ENCODE results near the gene LRRC36. TPM values are rescaled to one million over a fixed set of nuclear protein-coding genes. Genes with fewer than 3 reads are reported as not detected.

LRRC36 gene
- total and polyA plus RNA-seq, 2 donors (not counting 3 experiments of a cell fraction or from before 2014, with no cell fraction given): 0.30 to 2.0 TPM

DNA sequence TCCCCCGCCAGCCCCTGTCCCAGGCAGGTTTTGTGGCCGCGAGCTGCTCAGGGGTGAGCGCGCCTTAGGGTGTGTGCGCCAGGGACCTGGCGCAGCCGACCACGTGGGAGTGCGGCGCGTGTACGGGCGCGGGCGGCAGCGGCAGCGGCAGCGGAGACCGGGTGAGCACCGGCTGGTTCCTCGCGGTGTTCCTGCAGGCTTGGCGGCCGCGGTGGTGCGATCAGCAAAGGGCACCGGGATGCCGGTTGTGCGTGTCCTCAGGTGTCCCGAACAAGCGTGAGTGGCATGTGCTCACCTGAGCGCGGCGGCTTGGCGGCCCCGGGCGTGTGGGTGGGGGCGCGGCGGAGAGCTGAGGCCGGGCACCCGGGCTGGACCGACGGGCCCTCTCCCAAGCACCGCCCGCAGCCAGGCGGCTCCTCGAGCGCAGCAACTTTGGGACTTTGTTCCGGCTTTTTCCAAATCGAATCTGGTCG, 103.9 kb downstream of the LRRC36 start:
- Histone ChIP-seq H3K36me3 (ENCODE audit: control insufficient read depth in 2 of 2, extremely low read depth in 1 of 2, insufficient read depth in 2 of 2, low read length in 2 of 2) (no peaks in the 10 kb centered on the region), H3K4me3 (replicated peaks in 1 of 3; ENCODE audit: insufficient read depth in 1 of 3, low read depth in 1 of 3, low read length in 3 of 3) (peak overlapping the region in 1 of 3 experiments; percentile 32), H3K4me2 (ENCODE audit: insufficient read depth, low read length) (peak overlapping the region; percentile 10), H3K4me1 (ENCODE audit: control insufficient read depth, extremely low read depth, insufficient read depth, low read length) (peaks cover 8% of the 10 kb centered on the region), H3K27ac (ENCODE audit: insufficient read depth, low read depth, low read length) (no peak overlapping the region), H3K9ac (replicated peaks; ENCODE audit: extremely low read depth, insufficient read depth, low read length) (no peak overlapping the region), H3K79me2 (ENCODE audit: control insufficient read depth, insufficient read depth, low read length) (no peaks in the 10 kb centered on the region), H3K9me3 (replicated peaks; ENCODE audit: control insufficient read depth, insufficient read depth, low read length) (no peaks in the 10 kb centered on the region), H4K20me1 (replicated peaks; ENCODE audit: control insufficient read depth, extremely low read depth, insufficient read depth, low read length) (no peaks in the 10 kb centered on the region), H3K27me3 (ENCODE audit: control insufficient read depth in 2 of 2, insufficient read depth in 2 of 2, low read length in 2 of 2) (peaks cover 21 to 23% of the 10 kb centered on the region in 2 experiments), H2AFZ (ENCODE audit: low read depth, low read length) (peak overlapping the region; percentile 58), H3K9me1 (replicated peaks; ENCODE audit: control insufficient read depth, extremely low read depth, insufficient read depth, low read length) (no peaks in the 10 kb centered on the region)
- ChIA-PET CTCF (interaction anchor here (0.6 to 3.7 kb wide), 15 partner anchors 10 to 458 kb away, joined by 3 to 25 read pairs (median 4); no protein-coding TSS in a partner anchor), POLR2A (no interaction called here)
- no TSS peak for BruUV-seq (replicated peaks)
- intact Hi-C loops (cut with micrococcal nuclease): no loop called here
- FAIRE-seq: peak; percentile 31
- dilution Hi-C loops (cut with MboI; ENCODE audit: extremely low pct_ligation_motif_present, low sequenced_read_pairs): no loop called here
- DNase-seq (ENCODE audit: low read depth, low spot score): no peak
- TF ChIP-seq FOS (IDR thresholded peaks at IDR 0.05; ENCODE audit: borderline replicate concordance, insufficient read depth, low read length): no peak
- no peak for TF ChIP-seq JUN (IDR thresholded peaks at IDR 0.05; ENCODE audit: borderline replicate concordance, insufficient read depth, insufficient read length, low read depth)
- TF ChIP-seq MAX (IDR thresholded peaks at IDR 0.05; ENCODE audit: insufficient read depth, insufficient read length): peak; percentile 13
- TF ChIP-seq EZH2 (IDR thresholded peaks at IDR 0.05; ENCODE audit: borderline replicate concordance, low read depth, low read length, severe bottlenecking): peak; percentile 91

DNA sequence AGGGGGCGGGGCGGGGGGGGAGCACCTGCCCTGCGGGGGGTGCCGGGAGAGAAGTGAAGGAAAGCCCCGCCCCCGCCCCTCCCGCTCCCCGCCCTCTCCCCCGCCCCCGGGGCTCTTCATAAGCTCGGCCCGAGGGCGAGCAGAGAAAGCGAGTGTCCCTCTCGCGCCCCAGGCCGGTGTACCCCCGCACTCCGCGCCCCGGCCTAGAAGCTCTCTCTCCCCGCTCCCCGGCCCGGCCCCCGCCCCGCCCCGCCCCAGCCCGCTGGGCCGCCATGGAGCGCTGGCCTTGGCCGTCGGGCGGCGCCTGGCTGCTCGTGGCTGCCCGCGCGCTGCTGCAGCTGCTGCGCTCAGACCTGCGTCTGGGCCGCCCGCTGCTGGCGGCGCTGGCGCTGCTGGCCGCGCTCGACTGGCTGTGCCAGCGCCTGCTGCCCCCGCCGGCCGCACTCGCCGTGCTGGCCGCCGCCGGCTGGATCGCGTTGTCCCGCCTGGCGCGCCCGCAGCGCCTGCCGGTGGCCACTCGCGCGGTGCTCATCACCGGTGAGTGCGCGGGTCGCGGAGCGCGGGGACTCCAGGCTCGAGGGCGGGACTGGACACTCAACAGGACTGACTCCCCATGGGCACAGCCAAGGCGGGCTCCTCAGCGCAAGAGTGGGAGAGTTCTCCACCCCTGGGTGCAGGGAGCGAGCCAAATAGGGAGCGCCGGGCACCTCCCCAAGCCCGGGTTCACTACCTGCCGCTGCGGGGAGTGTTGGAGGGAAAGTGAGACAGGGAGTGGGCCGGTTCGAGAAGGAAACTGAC, 104.6 kb downstream of the LRRC36 start, which contains the start of gene HSD11B2:
Gene HSD11B2, plus strand, starts transcription at position 145 of the 798 bp plus-strand sequence. Its CDS starts 128 bp downstream, at position 273.
- H3K9ac ChIP-seq (replicated peaks; ENCODE audit: extremely low read depth, insufficient read depth, low read length): no peak within 1 kb of the TSS
- FAIRE-seq (peak; percentile 62), DNase-seq (ENCODE audit: low read depth, low spot score) (peak; percentile 57)
- no peaks in the 10 kb centered on the region for H3K9me3 ChIP-seq (replicated peaks; ENCODE audit: control insufficient read depth, insufficient read depth, low read length)
- no peak for TF ChIP-seq MYC (IDR thresholded peaks at IDR 0.05; ENCODE audit: low read depth, low read length)
- TF ChIP-seq JUN (IDR thresholded peaks at IDR 0.05; ENCODE audit: borderline replicate concordance, insufficient read depth, insufficient read length, low read depth): no peak
- TF ChIP-seq, protein P1, sequence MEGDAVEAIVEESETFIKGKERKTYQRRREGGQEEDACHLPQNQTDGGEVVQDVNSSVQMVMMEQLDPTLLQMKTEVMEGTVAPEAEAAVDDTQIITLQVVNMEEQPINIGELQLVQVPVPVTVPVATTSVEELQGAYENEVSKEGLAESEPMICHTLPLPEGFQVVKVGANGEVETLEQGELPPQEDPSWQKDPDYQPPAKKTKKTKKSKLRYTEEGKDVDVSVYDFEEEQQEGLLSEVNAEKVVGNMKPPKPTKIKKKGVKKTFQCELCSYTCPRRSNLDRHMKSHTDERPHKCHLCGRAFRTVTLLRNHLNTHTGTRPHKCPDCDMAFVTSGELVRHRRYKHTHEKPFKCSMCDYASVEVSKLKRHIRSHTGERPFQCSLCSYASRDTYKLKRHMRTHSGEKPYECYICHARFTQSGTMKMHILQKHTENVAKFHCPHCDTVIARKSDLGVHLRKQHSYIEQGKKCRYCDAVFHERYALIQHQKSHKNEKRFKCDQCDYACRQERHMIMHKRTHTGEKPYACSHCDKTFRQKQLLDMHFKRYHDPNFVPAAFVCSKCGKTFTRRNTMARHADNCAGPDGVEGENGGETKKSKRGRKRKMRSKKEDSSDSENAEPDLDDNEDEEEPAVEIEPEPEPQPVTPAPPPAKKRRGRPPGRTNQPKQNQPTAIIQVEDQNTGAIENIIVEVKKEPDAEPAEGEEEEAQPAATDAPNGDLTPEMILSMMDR (IDR thresholded peaks at IDR 0.05; ENCODE audit: extremely low read depth in 1 of 2, insufficient read depth in 1 of 2, low read depth in 1 of 2, low read length in 2 of 2): peak in 1 of 2 donors; percentile 3
- no peak for TF ChIP-seq GATA2 (IDR thresholded peaks at IDR 0.05; ENCODE audit: insufficient read depth, insufficient read length, low read depth, low read length)
- TF ChIP-seq FOS (IDR thresholded peaks at IDR 0.05; ENCODE audit: borderline replicate concordance, insufficient read depth, low read length): no peak
- peak; percentile 18 for TF ChIP-seq POLR2AphosphoS5 (IDR thresholded peaks at IDR 0.05; ENCODE audit: insufficient read depth, low read depth, low read length)
- no peak for TF ChIP-seq POLR2A (IDR thresholded peaks at IDR 0.05; ENCODE audit: low read depth, low read length)
- no peak for TF ChIP-seq MAX (IDR thresholded peaks at IDR 0.05; ENCODE audit: insufficient read depth, insufficient read length)
- no peak for TF ChIP-seq EZH2 (IDR thresholded peaks at IDR 0.05; ENCODE audit: borderline replicate concordance, low read depth, low read length, severe bottlenecking)
- no TSS peak for BruUV-seq (replicated peaks)
- H3K4me1 ChIP-seq (ENCODE audit: control insufficient read depth, extremely low read depth, insufficient read depth, low read length): peaks cover 8% of the 10 kb centered on the region
- POLR2A ChIA-PET: no interaction called here
- dilution Hi-C loops (cut with MboI; ENCODE audit: extremely low pct_ligation_motif_present, low sequenced_read_pairs) (no loop called here), intact Hi-C loops (cut with micrococcal nuclease) (no loop called here)
- CTCF ChIA-PET: interaction anchor here (0.6 to 3.7 kb wide), 16 partner anchors 10 to 459 kb away, joined by 3 to 25 read pairs (median 4); no protein-coding TSS in a partner anchor
- H3K4me2 ChIP-seq (ENCODE audit: insufficient read depth, low read length): peak within 1 kb of the TSS; percentile 54
- H3K4me3 ChIP-seq (replicated peaks in 1 of 3; ENCODE audit: insufficient read depth in 1 of 3, low read depth in 1 of 3, low read length in 3 of 3): peak within 1 kb of the TSS in 2 of 3 experiments; percentile 5 to 32
- H3K27ac ChIP-seq (ENCODE audit: insufficient read depth, low read depth, low read length): no peak within 1 kb of the TSS
- H3K27me3 ChIP-seq (ENCODE audit: control insufficient read depth in 2 of 2, insufficient read depth in 2 of 2, low read length in 2 of 2): peaks cover 16 to 17% of the 10 kb centered on the region in 2 experiments
- H2AFZ ChIP-seq (ENCODE audit: low read depth, low read length): peak within 1 kb of the TSS; percentile 58
- H3K9me1 ChIP-seq (replicated peaks; ENCODE audit: control insufficient read depth, extremely low read depth, insufficient read depth, low read length): no peaks in the 10 kb centered on the region
- no peaks in the 10 kb centered on the region for H4K20me1 ChIP-seq (replicated peaks; ENCODE audit: control insufficient read depth, extremely low read depth, insufficient read depth, low read length)
- H3K79me2 ChIP-seq (ENCODE audit: control insufficient read depth, insufficient read depth, low read length): no peaks in the 10 kb centered on the region
- H3K36me3 ChIP-seq (ENCODE audit: control insufficient read depth in 2 of 2, extremely low read depth in 1 of 2, insufficient read depth in 2 of 2, low read length in 2 of 2): peaks cover 0 to 1% of the 10 kb centered on the region in 2 experiments
